ENCODE results near the gene PACRG. TPM values are rescaled to one million over a fixed set of nuclear protein-coding genes. Genes with fewer than 3 reads are reported as not detected.

PACRG gene
- total and polyA plus RNA-seq, 2 of the 8 experiments (the other 6 are each of a cell fraction or from before 2014, with no cell fraction given), result 0.44 to 0.54 TPM

GRCh38 chr6:163195721-163196691, 468.2 kb downstream of the PACRG start:
- no peak overlapping the region for H2BK120ac ChIP-seq (replicated peaks; ENCODE audit: low read depth, low read length)
- H3K9me3 ChIP-seq (ENCODE audit: insufficient read depth in 2 of 2, low read depth in 1 of 2, low read length in 1 of 2), result no peaks in the 10 kb centered on the region
- DNase-seq (ENCODE audit: low read depth in 1 of 2, low spot score in 2 of 2) (no peak), FAIRE-seq (no peak)
- H3K4me1 ChIP-seq (replicated peaks in 1 of 4; ENCODE audit: control insufficient read depth in 3 of 4, insufficient read depth in 4 of 4, low read length in 3 of 4), result 0 out of 7 replicates have a peak, but pooled peaks cover 0 to 3% (median 0%) of the 10 kb centered on the region in 4 experiments
- H3K9ac ChIP-seq (replicated peaks in 1 of 4; ENCODE audit: extremely low read depth in 1 of 4, low read depth in 3 of 4, low read length in 3 of 4), result no peak overlapping the region
- H2BK15ac ChIP-seq (ENCODE audit: low read length), result no peak overlapping the region
- no peak overlapping the region for H4K91ac ChIP-seq (replicated peaks; ENCODE audit: insufficient read length, low read length)
- H3K79me2 ChIP-seq (ENCODE audit: control insufficient read depth in 1 of 2, insufficient read depth in 2 of 2, low read length in 2 of 2), result no peaks in the 10 kb centered on the region
- no peak overlapping the region for H4K8ac ChIP-seq (ENCODE audit: extremely low read depth, insufficient read depth, low read length)
- no peak overlapping the region for H2BK12ac ChIP-seq (ENCODE audit: low read depth, low read length)
- no peak overlapping the region for H3K23ac ChIP-seq (ENCODE audit: insufficient read length)
- H3K4me2 ChIP-seq (ENCODE audit: insufficient read depth in 1 of 2, low read depth in 2 of 2, low read length in 2 of 2), result no peak overlapping the region
- no peak overlapping the region for H3K56ac ChIP-seq (replicated peaks; ENCODE audit: insufficient read length, low read depth, low read length)
- H3K4ac ChIP-seq (replicated peaks; ENCODE audit: insufficient read length, low read depth, low read length), result no peak overlapping the region
- no peaks in the 10 kb centered on the region for H3K23me2 ChIP-seq (ENCODE audit: low read depth, low read length)
- H3K14ac ChIP-seq (ENCODE audit: insufficient read length), result no peak overlapping the region
- H2AFZ ChIP-seq (ENCODE audit: low read length), result 0 out of 2 replicates have a peak overlapping the region, but pooled peaks have one; percentile 9
- H3K27ac ChIP-seq (ENCODE audit: low read depth, low read length), result no peak overlapping the region
- H4K5ac ChIP-seq (ENCODE audit: insufficient read length, low read depth, low read length), result no peak overlapping the region
- no peak overlapping the region for H3K18ac ChIP-seq (ENCODE audit: extremely low read depth, low read length)
- TF ChIP-seq RAD21 (IDR thresholded peaks at IDR 0.05 in 1 of 2, conservative IDR thresholded peaks at IDR 0.05 in 1 of 2; ENCODE audit: low read depth in 2 of 2, low read length in 2 of 2), result peak; percentile 1 to 22; a peak in 1 of 4 replicates
- TF ChIP-seq USF2 (IDR thresholded peaks at IDR 0.05; ENCODE audit: low read length), result no peak
- POLR2A ChIA-PET (ENCODE audit: partially characterized antibody), result interaction anchor here (0.9 kb wide), 1 partner anchor 438 kb away, joined by 3 read pairs; no protein-coding TSS in a partner anchor
- no peaks in the 10 kb centered on the region for H4K20me1 ChIP-seq (replicated peaks in 1 of 2; ENCODE audit: control insufficient read depth in 1 of 2, insufficient read depth in 2 of 2, low read length in 2 of 2)
- 92% methylated on average over 31 of the region's 31 CpGs; no CpG with 5 or more reads in 1 of the 2 experiments for WGBS, 2 experiments (ENCODE audit: extremely low coverage in 1 of 2, insufficient coverage in 1 of 2, insufficient read length in 1 of 2, insufficient replicate concordance in 2 of 2, low coverage in 1 of 2, low lambda C conversion rate in 2 of 2, missing lambda C conversion rate in 1 of 2)
- H3K4me3 ChIP-seq (ENCODE audit: extremely low read depth in 1 of 4, insufficient read depth in 2 of 4, low read depth in 3 of 4, low read length in 4 of 4), result no peak overlapping the region
- H3K79me1 ChIP-seq (ENCODE audit: low read depth, low read length), result no peaks in the 10 kb centered on the region
- H3K36me3 ChIP-seq (ENCODE audit: control insufficient read depth in 2 of 4, insufficient read depth in 4 of 4, low read length in 3 of 4), result no peaks in the 10 kb centered on the region
- H3K27me3 ChIP-seq (replicated peaks in 1 of 4; ENCODE audit: control insufficient read depth in 3 of 4, extremely low read depth in 1 of 4, insufficient read depth in 3 of 4, low read length in 3 of 4), result no peaks in the 10 kb centered on the region
- H2AK5ac ChIP-seq (ENCODE audit: low read depth, low read length), result no peak overlapping the region
- CTCF ChIA-PET (ENCODE audit: partially characterized antibody), result interaction anchor here (0.8 to 1.5 kb wide), 5 partner anchors 11 to 336 kb away, joined by 3 to 5 read pairs (median 4); no protein-coding TSS in a partner anchor
- H2BK5ac ChIP-seq (ENCODE audit: low read depth, low read length), result no peak overlapping the region
- H2BK20ac ChIP-seq (ENCODE audit: low read length), result no peak overlapping the region
